GM19372 (cell line): ENCODE results near the gene PCSK6.
"Not testable (repeated sequence)": the region's sequence is repeated elsewhere in the genome, so short reads cannot be mapped to it uniquely, and the experiment has no call there.

Experiments used
- ATAC-seq: cut with Tn5 transposase; IDR thresholded peaks from one replicate; pipeline ENCODE4 v1.9.1; 2021; ENCODE audit warnings: mild to moderate bottlenecking, low read depth, moderate library complexity; ENCODE audit not compliant: unreplicated experiment

PCSK6 gene

GRCh38 chr15:101409621-101410020 lies 79.9 kb downstream of the PCSK6 start:
- no peak for ATAC-seq

- no peak for ATAC-seq
These were observed 81.3 kb downstream of the PCSK6 start for GRCh38 chr15:101407966-101408775.

- peak; percentile 100 for ATAC-seq
These were observed 82.1 kb downstream of the PCSK6 start for GRCh38 chr15:101407439-101407838.

GRCh38 chr15:101406526-101407195 lies 82.8 kb downstream of the PCSK6 start:
- no peak for ATAC-seq

GRCh38 chr15:101406036-101406435 lies 83.5 kb downstream of the PCSK6 start:
- no peak for ATAC-seq

GRCh38 chr15:101404245-101404644 lies 85.3 kb downstream of the PCSK6 start:
- no peak for ATAC-seq

GRCh38 chr15:101402883-101403282 lies 86.6 kb downstream of the PCSK6 start:
- ATAC-seq: not testable (repeated sequence)

- no peak for ATAC-seq
These were observed 88.2 kb downstream of the PCSK6 start for GRCh38 chr15:101401286-101401685.

- no peak for ATAC-seq
These were observed 90.1 kb downstream of the PCSK6 start for GRCh38 chr15:101399431-101399830.

- ATAC-seq: no peak
These were observed 91.3 kb downstream of the PCSK6 start for GRCh38 chr15:101398247-101398646.

GRCh38 chr15:101397521-101398003 lies 91.9 kb downstream of the PCSK6 start:
- no peak for ATAC-seq

GRCh38 chr15:101396484-101397261 lies 92.8 kb downstream of the PCSK6 start:
- no peak for ATAC-seq

GRCh38 chr15:101394654-101395053 lies 94.9 kb downstream of the PCSK6 start:
- ATAC-seq: no peak

GRCh38 chr15:101394056-101394630 lies 95.4 kb downstream of the PCSK6 start:
- ATAC-seq: no peak

GRCh38 chr15:101393172-101393571 lies 96.3 kb downstream of the PCSK6 start:
- ATAC-seq: no peak

- ATAC-seq: no peak
These were observed 97.4 kb downstream of the PCSK6 start for GRCh38 chr15:101391981-101392640.

GRCh38 chr15:101391431-101391830 lies 98.1 kb downstream of the PCSK6 start:
- ATAC-seq: no peak

GRCh38 chr15:101390462-101390861 lies 99.0 kb downstream of the PCSK6 start:
- no peak for ATAC-seq

GRCh38 chr15:101390060-101390459 lies 99.4 kb downstream of the PCSK6 start:
- no peak for ATAC-seq

GRCh38 chr15:101389362-101389761 lies 100.1 kb downstream of the PCSK6 start:
- no peak for ATAC-seq
